ENCODE measurements around the gene IL10.
"Not testable (repeated sequence)": the region's sequence is repeated elsewhere in the genome, so short reads cannot be mapped to it uniquely, and the experiment has no call there.

The IL10 gene

DNA sequence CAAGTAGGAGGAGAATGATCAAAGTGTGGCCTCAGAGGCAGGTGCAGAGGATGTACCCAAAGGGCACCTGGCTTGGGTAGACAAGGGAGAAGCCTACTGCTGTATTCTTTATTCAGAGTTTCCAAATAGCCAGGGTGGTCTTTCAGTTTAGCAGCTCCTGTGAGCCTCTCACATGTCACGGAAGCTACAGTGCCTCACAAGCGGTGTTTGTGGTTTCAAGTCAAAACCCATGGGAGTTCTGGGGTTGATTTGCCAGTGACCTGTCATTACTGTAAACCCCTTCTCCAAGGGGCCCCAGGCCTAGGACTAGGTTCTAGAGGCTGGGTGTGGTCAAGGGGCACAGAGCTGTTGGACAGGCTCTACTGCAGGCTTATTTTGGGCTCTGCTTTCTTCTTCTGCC is 10.2 kb upstream of the IL10 start:
- no peak for TF ChIP-seq ARNTL (CRISPR knock-in tag; IDR thresholded peaks at IDR 0.05; ENCODE audit: borderline replicate concordance, low read depth)
- no peak for TF ChIP-seq OSR1 (CRISPR knock-in tag; IDR thresholded peaks at IDR 0.05)
- no peak for TF ChIP-seq PPARA (CRISPR knock-in tag; IDR thresholded peaks at IDR 0.05; ENCODE audit: borderline replicate concordance)
- TF ChIP-seq, protein P1, sequence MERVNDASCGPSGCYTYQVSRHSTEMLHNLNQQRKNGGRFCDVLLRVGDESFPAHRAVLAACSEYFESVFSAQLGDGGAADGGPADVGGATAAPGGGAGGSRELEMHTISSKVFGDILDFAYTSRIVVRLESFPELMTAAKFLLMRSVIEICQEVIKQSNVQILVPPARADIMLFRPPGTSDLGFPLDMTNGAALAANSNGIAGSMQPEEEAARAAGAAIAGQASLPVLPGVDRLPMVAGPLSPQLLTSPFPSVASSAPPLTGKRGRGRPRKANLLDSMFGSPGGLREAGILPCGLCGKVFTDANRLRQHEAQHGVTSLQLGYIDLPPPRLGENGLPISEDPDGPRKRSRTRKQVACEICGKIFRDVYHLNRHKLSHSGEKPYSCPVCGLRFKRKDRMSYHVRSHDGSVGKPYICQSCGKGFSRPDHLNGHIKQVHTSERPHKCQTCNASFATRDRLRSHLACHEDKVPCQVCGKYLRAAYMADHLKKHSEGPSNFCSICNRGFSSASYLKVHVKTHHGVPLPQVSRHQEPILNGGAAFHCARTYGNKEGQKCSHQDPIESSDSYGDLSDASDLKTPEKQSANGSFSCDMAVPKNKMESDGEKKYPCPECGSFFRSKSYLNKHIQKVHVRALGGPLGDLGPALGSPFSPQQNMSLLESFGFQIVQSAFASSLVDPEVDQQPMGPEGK (CRISPR knock-in tag; IDR thresholded peaks at IDR 0.05; ENCODE audit: borderline replicate concordance) = no peak
- TF ChIP-seq, protein P2, sequence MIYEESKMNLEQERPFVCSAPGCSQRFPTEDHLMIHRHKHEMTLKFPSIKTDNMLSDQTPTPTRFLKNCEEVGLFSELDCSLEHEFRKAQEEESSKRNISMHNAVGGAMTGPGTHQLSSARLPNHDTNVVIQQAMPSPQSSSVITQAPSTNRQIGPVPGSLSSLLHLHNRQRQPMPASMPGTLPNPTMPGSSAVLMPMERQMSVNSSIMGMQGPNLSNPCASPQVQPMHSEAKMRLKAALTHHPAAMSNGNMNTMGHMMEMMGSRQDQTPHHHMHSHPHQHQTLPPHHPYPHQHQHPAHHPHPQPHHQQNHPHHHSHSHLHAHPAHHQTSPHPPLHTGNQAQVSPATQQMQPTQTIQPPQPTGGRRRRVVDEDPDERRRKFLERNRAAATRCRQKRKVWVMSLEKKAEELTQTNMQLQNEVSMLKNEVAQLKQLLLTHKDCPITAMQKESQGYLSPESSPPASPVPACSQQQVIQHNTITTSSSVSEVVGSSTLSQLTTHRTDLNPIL (CRISPR knock-in tag; IDR thresholded peaks at IDR 0.05; ENCODE audit: low read depth) = no peak
- TF ChIP-seq ZC3H10 (CRISPR knock-in tag; IDR thresholded peaks at IDR 0.05) = no peak
- no peak for TF ChIP-seq ISL1 (CRISPR knock-in tag; IDR thresholded peaks at IDR 0.05)

DNA sequence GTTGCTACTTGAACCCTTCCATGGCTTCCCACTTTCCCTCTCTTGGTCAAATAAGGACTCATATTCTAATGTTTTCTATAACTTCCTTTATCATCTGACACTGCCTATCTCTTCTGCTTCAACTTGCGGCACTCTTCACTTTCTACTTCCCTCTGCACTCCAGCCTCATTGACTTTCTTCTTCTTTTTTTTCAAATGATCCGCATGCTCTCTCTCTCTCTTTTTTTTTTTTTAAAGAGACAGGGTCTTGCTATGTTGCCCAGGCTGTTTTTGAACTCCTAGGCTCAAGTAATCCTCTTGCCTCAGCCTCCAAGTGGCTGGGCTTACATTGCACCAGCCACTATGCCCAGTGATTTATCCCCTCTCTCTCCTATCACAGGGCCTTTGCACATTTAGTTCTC is 7.3 kb upstream of the IL10 start:
- ATAC-seq = no peak
- TF ChIP-seq PPARA (CRISPR knock-in tag; IDR thresholded peaks at IDR 0.05; ENCODE audit: borderline replicate concordance) = no peak
- no peak for TF ChIP-seq ARNTL (CRISPR knock-in tag; IDR thresholded peaks at IDR 0.05; ENCODE audit: borderline replicate concordance, low read depth)
- TF ChIP-seq TCF4 (CRISPR knock-in tag; IDR thresholded peaks at IDR 0.05; ENCODE audit: borderline replicate concordance) = no peak
- no peak for TF ChIP-seq BACH2 (CRISPR knock-in tag; IDR thresholded peaks at IDR 0.05; ENCODE audit: borderline replicate concordance)
- TF ChIP-seq, protein P3, sequence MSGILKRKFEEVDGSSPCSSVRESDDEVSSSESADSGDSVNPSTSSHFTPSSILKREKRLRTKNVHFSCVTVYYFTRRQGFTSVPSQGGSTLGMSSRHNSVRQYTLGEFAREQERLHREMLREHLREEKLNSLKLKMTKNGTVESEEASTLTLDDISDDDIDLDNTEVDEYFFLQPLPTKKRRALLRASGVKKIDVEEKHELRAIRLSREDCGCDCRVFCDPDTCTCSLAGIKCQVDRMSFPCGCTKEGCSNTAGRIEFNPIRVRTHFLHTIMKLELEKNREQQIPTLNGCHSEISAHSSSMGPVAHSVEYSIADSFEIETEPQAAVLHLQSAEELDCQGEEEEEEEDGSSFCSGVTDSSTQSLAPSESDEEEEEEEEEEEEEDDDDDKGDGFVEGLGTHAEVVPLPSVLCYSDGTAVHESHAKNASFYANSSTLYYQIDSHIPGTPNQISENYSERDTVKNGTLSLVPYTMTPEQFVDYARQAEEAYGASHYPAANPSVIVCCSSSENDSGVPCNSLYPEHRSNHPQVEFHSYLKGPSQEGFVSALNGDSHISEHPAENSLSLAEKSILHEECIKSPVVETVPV (CRISPR knock-in tag; IDR thresholded peaks at IDR 0.05) = no peak
- no peak for TF ChIP-seq ZNF8 (CRISPR knock-in tag; IDR thresholded peaks at IDR 0.05)
- TF ChIP-seq ZFP30 (CRISPR knock-in tag; IDR thresholded peaks at IDR 0.05) = no peak
- TF ChIP-seq, protein P4, sequence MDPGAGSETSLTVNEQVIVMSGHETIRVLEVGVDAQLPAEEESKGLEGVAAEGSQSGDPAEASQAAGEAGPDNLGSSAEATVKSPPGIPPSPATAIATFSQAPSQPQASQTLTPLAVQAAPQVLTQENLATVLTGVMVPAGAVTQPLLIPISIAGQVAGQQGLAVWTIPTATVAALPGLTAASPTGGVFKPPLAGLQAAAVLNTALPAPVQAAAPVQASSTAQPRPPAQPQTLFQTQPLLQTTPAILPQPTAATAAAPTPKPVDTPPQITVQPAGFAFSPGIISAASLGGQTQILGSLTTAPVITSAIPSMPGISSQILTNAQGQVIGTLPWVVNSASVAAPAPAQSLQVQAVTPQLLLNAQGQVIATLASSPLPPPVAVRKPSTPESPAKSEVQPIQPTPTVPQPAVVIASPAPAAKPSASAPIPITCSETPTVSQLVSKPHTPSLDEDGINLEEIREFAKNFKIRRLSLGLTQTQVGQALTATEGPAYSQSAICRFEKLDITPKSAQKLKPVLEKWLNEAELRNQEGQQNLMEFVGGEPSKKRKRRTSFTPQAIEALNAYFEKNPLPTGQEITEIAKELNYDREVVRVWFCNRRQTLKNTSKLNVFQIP (CRISPR knock-in tag; IDR thresholded peaks at IDR 0.05; ENCODE audit: borderline replicate concordance, low read depth) = no peak
- TF ChIP-seq ZNF70 (CRISPR knock-in tag; IDR thresholded peaks at IDR 0.05) = no peak
- no peak for TF ChIP-seq ZNF565 (CRISPR knock-in tag; conservative IDR thresholded peaks at IDR 0.05; ENCODE audit: low read depth)
- no peak for TF ChIP-seq ESRRG (CRISPR knock-in tag; IDR thresholded peaks at IDR 0.05)
- TF ChIP-seq, protein P1 (CRISPR knock-in tag; IDR thresholded peaks at IDR 0.05; ENCODE audit: borderline replicate concordance) = no peak
- TF ChIP-seq, protein P5, sequence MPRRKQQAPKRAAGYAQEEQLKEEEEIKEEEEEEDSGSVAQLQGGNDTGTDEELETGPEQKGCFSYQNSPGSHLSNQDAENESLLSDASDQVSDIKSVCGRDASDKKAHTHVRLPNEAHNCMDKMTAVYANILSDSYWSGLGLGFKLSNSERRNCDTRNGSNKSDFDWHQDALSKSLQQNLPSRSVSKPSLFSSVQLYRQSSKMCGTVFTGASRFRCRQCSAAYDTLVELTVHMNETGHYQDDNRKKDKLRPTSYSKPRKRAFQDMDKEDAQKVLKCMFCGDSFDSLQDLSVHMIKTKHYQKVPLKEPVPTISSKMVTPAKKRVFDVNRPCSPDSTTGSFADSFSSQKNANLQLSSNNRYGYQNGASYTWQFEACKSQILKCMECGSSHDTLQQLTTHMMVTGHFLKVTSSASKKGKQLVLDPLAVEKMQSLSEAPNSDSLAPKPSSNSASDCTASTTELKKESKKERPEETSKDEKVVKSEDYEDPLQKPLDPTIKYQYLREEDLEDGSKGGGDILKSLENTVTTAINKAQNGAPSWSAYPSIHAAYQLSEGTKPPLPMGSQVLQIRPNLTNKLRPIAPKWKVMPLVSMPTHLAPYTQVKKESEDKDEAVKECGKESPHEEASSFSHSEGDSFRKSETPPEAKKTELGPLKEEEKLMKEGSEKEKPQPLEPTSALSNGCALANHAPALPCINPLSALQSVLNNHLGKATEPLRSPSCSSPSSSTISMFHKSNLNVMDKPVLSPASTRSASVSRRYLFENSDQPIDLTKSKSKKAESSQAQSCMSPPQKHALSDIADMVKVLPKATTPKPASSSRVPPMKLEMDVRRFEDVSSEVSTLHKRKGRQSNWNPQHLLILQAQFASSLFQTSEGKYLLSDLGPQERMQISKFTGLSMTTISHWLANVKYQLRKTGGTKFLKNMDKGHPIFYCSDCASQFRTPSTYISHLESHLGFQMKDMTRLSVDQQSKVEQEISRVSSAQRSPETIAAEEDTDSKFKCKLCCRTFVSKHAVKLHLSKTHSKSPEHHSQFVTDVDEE (CRISPR knock-in tag; IDR thresholded peaks at IDR 0.05) = no peak
- no peak for TF ChIP-seq TOX (CRISPR knock-in tag; IDR thresholded peaks at IDR 0.05; ENCODE audit: borderline replicate concordance)
- no peak for TF ChIP-seq CSDC2 (CRISPR knock-in tag; IDR thresholded peaks at IDR 0.05)
- TF ChIP-seq ZFP3 (CRISPR knock-in tag; IDR thresholded peaks at IDR 0.05) = no peak
- TF ChIP-seq, protein P2 (CRISPR knock-in tag; IDR thresholded peaks at IDR 0.05; ENCODE audit: low read depth) = no peak
- no peak for TF ChIP-seq SNAI2 (CRISPR knock-in tag; IDR thresholded peaks at IDR 0.05)

More for the DNA sequence above, 10.2 kb upstream of the IL10 start:
- ATAC-seq = no peak

DNA sequence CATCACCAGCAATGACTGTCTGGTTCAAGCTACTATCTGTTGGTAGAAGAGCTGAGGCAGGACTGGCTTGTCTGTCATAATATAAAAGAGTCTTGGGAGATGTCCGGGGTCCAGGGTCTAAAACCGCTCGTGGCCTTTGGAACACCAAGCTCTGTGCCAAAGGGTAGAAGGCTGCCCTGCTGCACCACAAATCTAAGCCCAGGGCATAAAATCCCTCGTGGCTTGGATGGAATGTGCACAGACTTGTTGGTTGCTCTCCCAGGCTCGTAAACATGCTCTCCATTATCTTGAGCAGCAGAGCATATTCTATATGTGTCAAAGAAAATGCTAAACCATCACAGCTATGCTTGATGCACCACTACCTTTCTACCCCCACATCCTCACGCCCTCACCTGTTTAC is 6.6 kb upstream of the IL10 start:
- not testable (repeated sequence) for ATAC-seq
